ENCODE results near the gene ITGA11. TPM values are rescaled to one million over a fixed set of nuclear protein-coding genes. Genes with fewer than 3 reads are reported as not detected.
A peak's percentile ranks its signal among the peaks of the same experiment; 100 is the strongest.
"Not testable (repeated sequence)": the region's sequence is repeated elsewhere in the genome, so short reads cannot be mapped to it uniquely, and the experiment has no call there.

The ITGA11 gene
- total RNA-seq, 1 experiment from 2014 or later: 2.1 TPM

DNA sequence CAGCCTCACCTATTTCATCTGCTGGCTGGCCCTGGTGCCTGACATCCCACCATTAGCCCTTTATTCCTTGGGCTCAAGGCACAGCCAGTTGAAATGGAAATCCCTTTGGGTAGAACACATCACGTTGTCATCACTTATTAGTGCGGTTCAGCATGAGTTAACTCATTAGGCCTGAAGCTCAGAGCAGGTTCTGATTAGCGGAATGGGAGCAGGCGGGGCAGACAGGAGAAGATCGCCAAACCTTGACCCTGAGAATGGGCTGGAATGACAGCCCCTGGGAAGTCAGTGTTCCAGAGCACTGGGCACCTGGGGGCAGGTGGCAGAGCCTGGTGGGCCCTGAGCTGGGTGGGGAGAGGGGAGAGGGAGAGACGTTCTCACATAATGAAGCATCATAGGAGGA, 5.8 kb downstream of the ITGA11 start:
- DNase-seq (ENCODE audit: low read depth): no peak

DNA sequence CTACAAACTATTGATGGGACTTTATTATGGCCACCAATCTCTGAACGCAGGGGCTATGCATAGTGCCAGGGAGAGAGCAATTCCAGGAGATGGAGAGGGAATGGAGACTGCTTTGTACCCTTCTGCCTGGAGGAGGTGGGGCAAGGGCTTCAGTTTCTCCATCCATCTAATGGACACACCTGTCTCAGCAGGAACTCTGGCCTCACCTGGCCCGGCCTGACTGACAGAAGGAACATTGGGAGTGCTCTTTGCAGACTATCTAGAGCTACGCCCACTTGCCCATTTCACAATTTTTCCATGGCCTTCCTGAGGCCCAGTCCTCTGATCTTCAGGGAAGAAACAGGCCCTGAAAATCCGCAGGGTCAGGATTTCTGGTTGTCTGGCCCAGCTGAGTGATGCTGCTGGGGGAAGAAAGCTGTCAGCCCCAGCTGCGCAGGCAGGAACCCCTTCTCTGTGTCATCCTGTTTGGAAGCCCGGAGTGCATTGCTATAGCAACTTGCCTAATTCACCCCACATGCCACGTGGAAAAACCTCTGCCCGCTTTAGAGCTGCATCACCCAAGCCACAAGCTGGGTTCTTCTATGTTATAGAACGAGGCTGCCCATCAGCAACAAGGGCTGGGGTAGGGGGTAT, 6.4 kb downstream of the ITGA11 start:
- peak; percentile 17 for DNase-seq (ENCODE audit: low read depth)

DNA sequence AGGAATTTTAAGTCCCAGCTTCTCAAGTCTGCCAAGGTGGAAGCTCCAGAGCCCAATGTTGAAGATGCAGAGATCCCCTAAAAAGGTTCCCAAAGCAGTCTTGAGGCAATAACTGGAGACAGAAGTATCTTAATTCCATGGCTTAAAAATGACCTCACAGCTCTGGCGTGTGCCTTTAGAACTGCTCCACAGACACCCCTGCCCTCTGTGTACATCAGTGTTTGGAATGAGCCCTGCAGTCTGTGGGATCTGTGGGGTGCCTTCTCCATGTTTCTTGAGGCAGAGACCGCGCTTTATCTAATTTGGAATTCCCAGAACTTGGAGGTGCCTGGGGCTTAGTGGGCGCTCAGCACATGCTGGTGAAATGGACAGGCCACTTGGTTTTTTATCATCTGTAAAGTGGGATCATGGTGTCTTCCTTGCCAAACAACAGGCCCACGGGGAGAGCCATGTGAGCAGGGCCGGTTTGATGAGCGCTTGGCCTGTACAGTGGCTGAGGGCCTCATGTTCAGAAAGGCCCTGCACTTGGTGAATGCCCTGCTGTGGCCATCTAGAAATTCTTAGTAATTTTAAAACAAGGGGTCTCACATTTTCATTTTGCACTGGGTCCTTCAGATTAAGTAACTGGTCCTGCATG, 7.1 kb downstream of the ITGA11 start:
- DNase-seq (ENCODE audit: low read depth): no peak

DNA sequence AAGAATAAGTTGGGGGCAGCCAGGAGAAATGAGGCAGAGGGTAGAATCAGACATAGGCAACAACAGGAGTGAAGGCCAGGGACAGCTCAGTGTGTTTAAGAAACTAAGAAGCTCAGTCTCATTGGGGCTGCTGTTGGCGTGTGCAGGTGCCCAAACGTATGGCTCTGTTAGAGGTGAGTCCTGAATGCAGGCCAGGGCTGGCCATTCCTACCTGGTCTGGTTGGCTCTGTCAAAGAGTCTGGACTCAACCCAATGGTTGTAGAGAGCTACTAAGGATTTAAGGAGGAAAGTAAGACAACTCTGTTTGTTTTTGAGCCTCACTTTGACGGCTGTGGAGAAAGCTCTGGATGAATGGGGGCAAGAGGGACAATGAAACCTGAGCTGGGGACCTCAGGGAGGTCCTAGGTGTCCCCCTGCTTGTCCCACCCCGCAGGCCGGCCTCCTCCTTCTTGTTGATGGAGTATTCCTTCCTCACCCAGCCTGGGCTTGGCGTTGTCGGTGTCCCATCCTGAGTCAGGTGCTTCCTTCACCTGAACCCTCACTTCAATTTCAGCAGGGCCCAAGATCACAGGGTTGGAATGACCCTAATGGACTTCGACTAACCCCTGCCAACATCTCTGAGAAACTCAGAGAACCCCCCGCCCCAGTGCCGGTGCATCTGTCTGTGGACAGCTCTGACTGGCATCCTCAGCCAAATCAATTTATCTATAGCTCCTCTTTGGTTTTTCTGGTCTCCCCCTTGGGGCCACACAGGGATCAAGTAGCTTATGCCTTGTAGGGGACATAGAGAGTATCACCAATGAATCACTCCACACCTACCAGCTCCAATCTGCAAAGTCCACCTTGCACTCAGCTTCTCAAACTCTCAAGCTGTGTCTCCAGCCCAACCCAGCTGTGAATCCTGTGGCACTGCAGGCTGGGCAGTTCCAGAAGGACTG, 8.3 kb downstream of the ITGA11 start:
- no peak for DNase-seq (ENCODE audit: low read depth)

DNA sequence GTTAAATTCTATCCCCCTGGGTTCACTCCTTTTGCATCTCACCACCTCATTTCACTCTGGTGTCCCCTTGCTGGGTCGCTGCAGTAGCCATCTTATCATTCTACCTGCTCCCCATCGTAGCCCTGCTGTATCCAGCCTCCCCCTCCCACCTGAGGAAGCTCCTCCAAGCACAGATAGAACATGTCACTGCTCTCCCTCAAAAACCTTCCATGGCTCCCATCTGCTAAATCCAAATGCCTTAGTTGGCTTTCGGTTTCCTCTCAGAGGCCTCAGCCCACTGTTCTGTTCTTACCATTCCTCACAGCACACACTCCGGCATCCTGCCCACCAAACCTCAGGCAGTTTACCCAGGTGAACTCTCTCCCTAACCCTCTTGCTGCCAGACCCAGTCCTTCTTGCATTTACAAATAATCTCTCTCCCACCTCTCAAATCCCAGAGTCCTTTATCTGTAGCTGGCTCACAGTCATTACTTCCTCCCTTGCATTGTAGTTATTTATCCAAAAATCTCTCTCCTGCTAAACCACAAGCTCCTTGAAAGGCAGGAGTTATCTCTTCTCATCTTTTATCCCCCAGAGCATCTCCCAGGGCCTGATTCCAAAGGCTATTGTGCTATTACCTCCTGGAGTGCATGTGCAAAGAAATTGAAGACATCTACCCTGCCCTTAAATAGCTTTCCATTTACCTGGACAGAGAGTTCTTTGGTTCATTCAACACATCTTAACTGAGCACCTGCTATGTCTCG, 9.4 kb downstream of the ITGA11 start:
- not testable (repeated sequence) for DNase-seq (ENCODE audit: low read depth)

DNA sequence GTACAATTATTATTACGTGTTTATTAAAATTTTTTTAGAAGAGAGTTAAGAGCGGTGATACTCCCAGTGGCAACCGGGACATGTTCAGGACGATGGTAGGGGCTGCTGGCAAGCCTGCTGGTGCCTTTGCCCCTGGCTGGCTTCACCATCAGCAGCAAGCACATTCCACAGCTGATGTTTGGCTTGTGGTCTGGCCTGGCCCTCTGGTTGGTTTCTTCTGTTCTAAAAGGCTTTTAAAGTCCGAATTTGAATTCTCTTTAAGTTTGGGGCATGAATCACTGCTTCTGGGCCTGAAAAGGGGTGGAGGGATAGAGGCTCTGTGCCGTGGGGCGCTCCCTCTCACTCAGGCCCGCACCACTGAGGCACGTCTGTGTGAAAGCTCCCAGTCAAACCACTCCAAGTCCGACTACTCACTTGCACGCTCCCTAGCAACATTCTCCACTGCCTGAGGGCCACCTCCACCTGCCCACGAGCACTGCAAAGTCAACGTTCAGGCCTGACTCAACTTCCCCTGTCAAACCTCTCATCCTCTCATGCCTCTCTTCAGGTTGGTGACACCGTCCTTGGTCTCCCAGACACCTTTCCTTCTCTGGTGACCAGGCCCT, 10.1 kb downstream of the ITGA11 start:
- no peak for DNase-seq (ENCODE audit: low read depth)

DNA sequence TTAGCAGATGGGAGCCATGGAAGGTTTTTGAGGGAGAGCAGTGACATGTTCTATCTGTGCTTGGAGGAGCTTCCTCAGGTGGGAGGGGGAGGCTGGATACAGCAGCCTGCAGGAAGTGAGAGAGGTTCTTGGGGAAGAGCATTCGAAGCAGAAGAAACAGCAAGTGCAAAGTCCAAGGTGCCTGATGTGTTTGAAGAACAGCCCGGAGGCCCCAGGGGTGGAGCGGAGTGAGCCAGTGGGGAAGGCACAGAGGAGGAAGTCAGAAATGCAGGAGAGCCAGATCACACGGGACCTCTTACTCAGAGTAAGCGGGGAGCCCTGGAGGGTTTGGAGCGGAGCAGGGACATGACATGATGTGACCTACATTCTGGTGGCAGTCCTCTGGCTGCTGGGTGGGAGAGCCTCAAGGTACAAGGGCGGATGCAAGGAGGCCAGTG, 10.8 kb downstream of the ITGA11 start:
- no peak for DNase-seq (ENCODE audit: low read depth)

DNA sequence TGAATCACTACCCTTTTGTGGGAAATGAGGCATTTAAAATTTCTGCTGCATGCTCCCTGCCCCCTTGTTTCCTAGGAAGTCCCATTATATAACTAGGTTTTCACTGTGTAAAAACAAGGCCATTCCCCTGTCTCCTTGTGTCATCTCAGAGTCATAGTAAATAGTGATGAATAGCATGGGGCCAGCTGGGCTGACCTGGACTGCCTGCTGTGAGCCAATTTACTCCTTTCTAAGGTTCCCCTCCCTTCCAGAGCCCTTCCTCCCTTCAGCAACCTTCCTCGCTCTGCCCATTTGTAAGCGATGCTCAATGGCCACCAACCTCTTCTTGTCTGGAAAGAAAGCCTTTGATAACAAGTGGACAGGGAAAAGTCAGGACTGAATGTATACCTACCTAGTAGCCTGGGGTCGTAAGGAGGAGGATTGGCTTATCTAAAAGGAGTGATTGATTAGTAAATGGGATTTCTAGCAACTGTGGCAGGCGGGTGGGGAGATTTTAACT, 11.7 kb downstream of the ITGA11 start:
- DNase-seq (ENCODE audit: low read depth): no peak

DNA sequence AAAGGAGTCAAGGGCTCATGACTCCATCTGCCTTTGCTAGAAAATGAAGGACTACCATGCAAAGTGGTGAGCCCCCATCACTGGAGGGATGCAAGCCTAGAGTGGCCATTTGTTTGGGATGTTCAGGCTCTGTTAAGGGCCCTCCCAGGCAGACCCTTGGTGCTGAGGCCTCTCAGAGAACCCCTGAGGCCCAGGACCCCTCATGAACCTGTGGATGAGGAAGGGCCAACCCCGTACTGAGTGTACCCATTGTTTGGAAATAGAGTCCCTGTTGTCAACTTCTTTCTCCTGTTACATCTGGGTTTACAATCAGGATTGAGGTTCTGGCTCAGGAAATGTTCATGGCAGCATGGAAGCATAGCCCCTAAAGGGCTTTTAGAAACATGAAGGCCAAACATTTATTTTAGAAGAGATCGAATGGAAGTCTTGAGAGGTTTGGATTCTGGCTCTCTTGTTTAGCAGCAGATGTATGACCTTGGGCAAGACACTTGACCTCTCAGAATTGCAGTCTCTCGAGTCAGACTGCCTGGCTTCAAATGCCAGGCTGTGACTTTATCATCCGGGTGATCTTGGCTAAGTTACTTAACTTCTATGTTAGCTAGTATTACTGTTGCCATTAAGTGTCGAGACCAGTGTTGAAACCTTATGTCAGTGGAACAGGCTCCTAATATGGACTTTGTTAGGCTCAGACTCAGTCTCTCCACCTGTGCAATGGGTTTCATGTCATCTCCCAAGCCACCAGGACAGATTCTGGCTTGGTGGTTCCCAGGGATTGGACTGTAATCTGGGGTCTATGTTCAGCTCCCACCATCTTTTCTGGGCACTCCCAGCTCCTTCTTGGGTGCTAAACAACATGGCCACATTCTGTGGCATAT, 12.4 kb downstream of the ITGA11 start:
- DNase-seq (ENCODE audit: low read depth): no peak

DNA sequence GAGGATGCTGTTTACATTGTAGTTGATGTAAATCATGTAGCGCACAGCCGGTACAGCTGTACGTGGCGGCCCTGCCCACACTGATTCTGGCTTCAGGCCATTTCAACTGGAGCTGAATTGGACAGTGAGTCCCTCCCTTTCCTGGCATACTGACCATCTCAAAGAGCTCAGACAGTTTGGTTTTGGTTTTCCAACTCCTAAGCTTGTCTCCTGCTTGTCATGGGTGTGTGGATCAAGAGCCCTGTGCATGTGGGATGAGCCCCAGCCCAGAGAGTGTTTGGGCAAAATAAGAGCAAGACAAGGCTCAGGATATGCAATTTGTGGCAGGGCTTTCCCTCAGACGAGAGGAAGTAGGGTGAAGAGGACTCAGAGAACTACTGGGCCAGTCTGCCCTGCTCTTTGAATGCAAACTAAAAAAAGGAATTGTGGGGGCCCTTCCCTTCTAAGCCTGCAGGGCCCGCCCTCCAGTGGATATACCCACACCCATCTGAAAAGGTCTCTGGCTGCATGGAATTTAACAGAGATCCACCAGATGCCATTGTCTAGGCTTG, 13.3 kb downstream of the ITGA11 start:
- DNase-seq (ENCODE audit: low read depth): no peak

DNA sequence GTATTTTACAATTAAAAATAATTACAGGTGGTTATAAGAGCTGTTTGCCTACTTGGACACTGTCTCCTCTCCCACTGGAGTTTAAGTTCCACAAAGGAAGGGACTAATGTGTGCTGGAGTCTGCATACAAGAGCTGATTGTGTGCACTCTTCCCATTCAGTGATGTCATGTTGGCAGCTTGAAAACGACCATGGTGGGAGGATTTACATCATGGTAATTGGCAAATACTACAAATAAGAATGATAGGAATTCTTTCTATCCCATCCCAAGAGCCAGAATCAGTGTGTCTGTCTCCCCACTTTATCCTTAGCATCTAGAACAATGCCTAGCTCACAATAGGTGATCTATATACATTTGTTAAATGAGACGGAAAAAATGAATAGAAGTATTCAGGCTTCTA, 14.1 kb downstream of the ITGA11 start:
- DNase-seq (ENCODE audit: low read depth): no peak

DNA sequence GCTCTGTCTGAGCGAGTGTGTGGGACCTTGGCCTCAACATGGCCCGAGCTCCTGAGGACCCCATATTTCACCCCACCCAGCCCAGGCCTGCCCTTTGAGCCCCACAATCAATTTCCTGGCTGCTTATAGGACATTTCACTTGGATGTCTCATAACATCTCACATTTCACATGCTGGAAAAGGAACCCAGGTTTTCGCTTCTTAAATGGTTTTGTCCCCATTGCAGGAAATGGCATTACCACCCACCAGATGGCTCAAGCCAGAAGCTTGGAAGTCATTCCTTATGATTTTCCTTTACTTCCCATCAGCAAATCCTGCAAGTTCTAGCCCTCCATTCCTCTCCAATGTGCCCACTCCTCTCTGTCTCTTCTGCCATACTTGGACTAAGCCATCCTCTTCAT, 14.9 kb downstream of the ITGA11 start:
- no peak for DNase-seq (ENCODE audit: low read depth)

DNA sequence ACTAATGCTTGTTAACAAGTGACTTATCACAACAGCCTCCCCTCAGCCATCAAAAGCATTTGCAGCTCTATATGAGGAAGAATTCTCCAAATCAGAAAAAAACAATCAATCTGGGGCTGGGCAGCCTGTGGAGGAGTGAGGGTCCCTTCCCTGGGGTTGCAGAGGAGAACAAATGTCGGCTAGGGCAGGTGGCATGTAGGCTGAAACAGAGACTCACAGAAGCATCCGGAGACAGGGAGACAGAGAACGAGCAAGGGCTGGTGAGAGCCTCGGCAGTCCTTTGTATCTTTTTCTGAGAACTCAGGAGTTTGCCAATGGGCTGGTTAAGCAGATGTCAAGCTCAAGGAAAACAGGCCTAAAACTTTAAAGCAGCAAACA, 15.8 kb downstream of the ITGA11 start:
- no peak for DNase-seq (ENCODE audit: low read depth)

DNA sequence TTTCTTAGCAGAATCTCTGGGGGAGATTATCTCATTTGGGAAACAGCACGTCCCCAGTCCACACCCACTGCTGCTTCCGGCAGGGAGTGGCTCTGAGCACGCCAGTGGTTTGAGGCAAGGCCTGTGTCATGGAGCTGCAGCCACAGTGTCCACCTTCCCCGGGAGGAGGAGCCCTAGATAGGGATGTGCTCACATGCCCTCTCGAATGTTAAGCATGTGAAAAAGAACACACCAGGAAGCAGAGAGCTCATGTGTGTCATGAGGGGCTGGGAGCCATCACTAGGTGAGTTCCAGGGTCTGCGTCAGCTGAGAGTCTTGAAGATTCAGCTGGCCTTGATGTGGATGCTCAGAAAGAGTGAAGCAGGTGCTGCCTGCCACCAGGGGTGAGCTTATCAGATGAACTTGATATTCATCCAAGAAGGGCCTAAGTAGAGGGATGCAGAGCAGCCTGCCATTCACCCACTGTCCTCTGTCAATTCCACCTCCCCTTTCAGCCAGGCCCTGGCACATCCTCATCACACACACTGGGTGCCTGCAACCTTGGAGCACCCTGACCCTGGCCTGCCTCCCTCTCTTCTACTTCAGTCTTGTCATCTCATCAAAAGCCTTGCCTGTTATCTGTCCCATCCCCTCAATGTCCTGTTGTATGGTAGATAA, 16.3 kb downstream of the ITGA11 start:
- DNase-seq (ENCODE audit: low read depth): no peak

DNA sequence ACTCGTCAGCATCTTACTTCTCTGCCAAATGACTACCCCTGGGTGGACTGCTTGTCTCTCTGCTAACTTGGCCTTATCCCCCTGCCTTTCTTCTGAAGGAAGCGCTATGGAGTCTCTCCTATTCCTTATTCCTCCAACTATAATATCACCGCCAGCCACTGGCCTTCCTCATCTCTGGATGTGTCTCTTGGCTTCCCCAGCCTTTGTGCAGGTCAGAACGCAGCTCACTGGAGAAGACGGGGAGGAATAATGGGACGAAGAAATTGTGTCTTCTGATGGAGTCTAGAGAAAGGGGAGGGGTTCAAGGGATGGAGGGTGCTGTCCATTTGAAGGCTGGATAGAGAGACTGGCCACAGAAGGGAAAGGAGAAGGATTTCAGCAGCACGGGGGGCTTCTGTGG, 16.9 kb downstream of the ITGA11 start:
- no peak for DNase-seq (ENCODE audit: low read depth)

DNA sequence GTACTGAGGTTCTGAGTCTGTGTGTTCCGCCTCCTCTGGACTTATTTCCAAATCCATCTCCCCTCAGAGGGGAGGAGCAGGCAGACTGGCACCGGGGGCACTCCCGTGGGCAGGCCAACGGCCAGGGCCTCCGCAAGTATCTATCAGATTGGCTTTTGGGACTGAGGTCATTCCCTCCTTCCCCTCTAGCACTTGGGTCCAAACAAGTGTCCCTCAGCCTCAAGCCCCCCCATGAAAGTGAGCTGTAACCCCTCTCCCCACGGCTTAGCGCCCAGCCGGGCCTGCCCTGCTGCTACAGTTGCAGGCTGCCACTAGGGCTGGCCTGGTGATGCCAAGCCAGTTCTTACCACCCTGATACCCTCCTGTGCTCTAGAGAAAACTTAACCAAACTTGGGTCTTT, 17.4 kb downstream of the ITGA11 start:
- DNase-seq (ENCODE audit: low read depth): no peak

DNA sequence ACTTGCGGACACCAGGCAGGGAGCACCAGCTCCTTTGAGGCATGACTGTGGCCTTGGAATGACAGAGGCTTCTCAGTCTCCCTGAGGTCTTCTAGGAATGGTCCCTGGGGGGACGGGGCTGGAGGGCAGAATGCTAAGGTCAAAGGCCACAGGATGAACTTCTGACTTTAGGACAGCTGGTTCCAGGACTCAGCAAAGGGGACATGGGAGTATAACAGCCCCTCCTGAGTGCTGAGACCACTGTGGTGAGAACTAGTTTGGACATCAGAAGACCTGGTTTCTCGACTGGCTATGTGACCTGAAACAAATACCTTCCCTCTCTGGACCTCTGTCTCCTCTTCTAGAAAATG, 17.8 kb downstream of the ITGA11 start:
- DNase-seq (ENCODE audit: low read depth): no peak

DNA sequence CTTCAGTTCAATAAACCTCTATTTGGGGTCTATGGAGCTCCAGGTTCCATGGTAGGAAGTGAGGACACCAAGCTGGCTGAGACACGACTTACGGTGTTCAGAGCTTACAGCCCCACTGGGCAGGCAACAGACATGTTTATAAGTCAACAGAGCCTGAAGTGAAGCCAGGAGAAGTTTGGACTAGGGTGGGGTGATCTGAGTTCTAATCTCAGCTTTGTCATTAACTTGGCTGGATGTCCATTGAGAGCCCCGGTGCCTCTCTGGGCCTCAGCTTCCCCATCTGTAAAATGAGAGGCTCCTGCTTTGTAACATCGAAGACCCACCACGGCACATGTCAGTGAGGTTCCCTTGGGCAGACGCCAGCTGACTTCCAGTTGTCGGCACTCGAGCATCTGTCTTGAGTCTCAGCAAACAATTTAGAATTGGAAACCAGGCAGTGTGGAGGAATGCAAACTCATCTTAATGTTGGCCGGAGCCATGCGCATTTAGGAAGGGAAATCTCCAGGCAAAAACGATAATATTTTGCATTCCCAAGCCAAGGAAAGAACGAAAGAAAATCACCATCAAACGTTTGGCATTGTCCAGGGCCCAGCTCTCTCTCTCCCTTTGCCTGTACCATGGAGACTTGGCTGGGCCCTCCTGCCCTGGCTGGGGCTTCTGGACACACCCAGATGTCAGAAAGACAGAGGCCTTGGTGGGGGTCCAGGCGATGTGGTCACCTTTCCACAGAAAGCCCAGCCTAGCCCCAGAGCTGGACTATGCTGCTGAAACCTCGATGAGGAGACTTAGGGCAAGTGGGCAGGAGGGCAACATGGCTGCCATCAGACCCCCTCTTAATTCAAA, 18.4 kb downstream of the ITGA11 start:
- DNase-seq (ENCODE audit: low read depth): no peak

Data from HT1080 (cell line).